Keratinocyte (primary cell): ENCODE data around the gene NBEA. TPM values are rescaled to one million over a fixed set of nuclear protein-coding genes. Genes with fewer than 3 reads are reported as not detected.

Source experiments
- DNase-seq: peaks from one replicate; pipeline ENCODE4 v3.0.0-alpha.2; 2011; ENCODE audit warnings: low read depth, missing footprints, low spot score
- FAIRE-seq: peaks from 2 replicates; lab custom pipeline; 2011; peaks lifted over from hg19 to GRCh38; lab: Jason Lieb, UNC
- H2AFZ ChIP-seq: 2 replicates; pipeline ENCODE4 v1.6.0; 2012; ENCODE audit warnings: low read length, control low read depth, inconsistent platforms; ENCODE audit not compliant: control insufficient read depth
- H3K27ac ChIP-seq: 2 replicates; pipeline ENCODE4 v1.5.1; 2011; ENCODE audit warnings: low read length; ENCODE audit not compliant: control insufficient read depth, insufficient read depth
- H3K27me3 ChIP-seq: 3 replicates; pipeline ENCODE4 v1.6.0; 2011; ENCODE audit warnings: low read length; ENCODE audit not compliant: control insufficient read depth, insufficient read depth; ENCODE audit errors: extremely low read depth
- H3K36me3 ChIP-seq, 2 experiments: 2 replicates in 1 of 2; 3 replicates in 1 of 2; pipeline ENCODE4 v1.5.1; 2011; ENCODE audit warnings: low read length in 2 of 2, mild to moderate bottlenecking in 1 of 2; ENCODE audit not compliant: control insufficient read depth in 2 of 2, insufficient read depth in 2 of 2; ENCODE audit errors: extremely low read depth in 1 of 2
- H3K4me1 ChIP-seq: 3 replicates; pipeline ENCODE4 v1.5.1; 2011; ENCODE audit warnings: low read length; ENCODE audit not compliant: control insufficient read depth, insufficient read depth; ENCODE audit errors: extremely low read depth
- H3K4me2 ChIP-seq: 3 replicates; pipeline ENCODE4 v1.6.0; 2011; ENCODE audit warnings: low read depth, low read length; ENCODE audit not compliant: control insufficient read depth, insufficient read depth; ENCODE audit errors: extremely low read depth
- H3K4me3 ChIP-seq, 3 experiments: fragments of 200-600 bp in 1 of 3; sonication (generic) in 1 of 3; 2 replicates in 2 of 3; 3 replicates in 1 of 3; pipeline ENCODE4 v1.5.1; 2011 to 2016; ENCODE audit warnings: low read length in 3 of 3, mild to moderate bottlenecking in 3 of 3, control low read depth in 2 of 3, inconsistent platforms in 1 of 3, low read depth in 1 of 3, mixed read lengths in 1 of 3, mixed run types in 1 of 3, moderate library complexity in 1 of 3; ENCODE audit not compliant: control insufficient read depth in 2 of 3, insufficient read depth in 2 of 3; ENCODE audit errors: extremely low read depth in 1 of 3
- H3K79me2 ChIP-seq: 2 replicates; pipeline ENCODE4 v1.6.0; 2012; ENCODE audit warnings: low read length; ENCODE audit not compliant: control insufficient read depth, insufficient read depth
- H3K9ac ChIP-seq: 3 replicates; pipeline ENCODE4 v1.6.0; 2011; ENCODE audit warnings: low read length; ENCODE audit not compliant: control insufficient read depth, insufficient read depth; ENCODE audit errors: extremely low read depth
- H3K9me1 ChIP-seq: 3 replicates; pipeline ENCODE4 v1.6.0; 2011; ENCODE audit warnings: low read length; ENCODE audit not compliant: control insufficient read depth, insufficient read depth; ENCODE audit errors: extremely low read depth
- H3K9me3 ChIP-seq: 2 replicates; pipeline ENCODE4 v1.5.1; 2012; ENCODE audit warnings: low read depth, low read length; ENCODE audit not compliant: control insufficient read depth
- H4K20me1 ChIP-seq: 3 replicates; pipeline ENCODE4 v1.6.0; 2011; ENCODE audit warnings: low read length; ENCODE audit not compliant: control insufficient read depth, insufficient read depth; ENCODE audit errors: extremely low read depth
- CTCF ChIP-seq, 3 experiments: IDR thresholded peaks in 1 of 3; conservative IDR thresholded peaks in 1 of 3; optimal IDR thresholded peaks in 1 of 3; 2 replicates in 2 of 3; 3 replicates in 1 of 3; pipeline versions ENCODE3 to v1.5.1; 2011; ENCODE audit warnings: low read length in 3 of 3, mild to moderate bottlenecking in 3 of 3, moderate library complexity in 2 of 3, control low read depth in 1 of 3, inconsistent platforms in 1 of 3; ENCODE audit not compliant: insufficient read depth in 2 of 3; ENCODE audit errors: extremely low read depth in 1 of 3
- EZH2 ChIP-seq: IDR thresholded peaks from one replicate; pipeline ENCODE4 v1.6.1; 2012; ENCODE audit warnings: inconsistent platforms, mild to moderate bottlenecking, low read length, moderate library complexity
- dilution Hi-C: fragments of 300-500 bp; cut with MboI; formaldehyde crosslinking; loops from one replicate; pipeline ENCODE4 v1.7.0; 2020; ENCODE audit warnings: low sequenced_read_pairs; ENCODE audit not compliant: extremely low pct_ligation_motif_present
- polyA plus RNA-seq, 5 experiments: library from polyadenylated mRNA; depleted of rRNA in 3 of 5; stranded (reverse) in 3 of 5; stranded (forward) in 1 of 5; unstranded in 1 of 5; fragments of >200 nt; gene quantifications; 1 replicate in 1 of 5; 2 replicates in 3 of 5; 3 replicates in 1 of 5; pipeline versions ENCODE4 v1.2.1 to v1.2.3, GENCODE V29; 2011 to 2012; ENCODE audit warnings: missing spikeins in 2 of 5, low read depth in 1 of 5, low replicate concordance in 1 of 5

Gene NBEA
- polyA plus RNA-seq, 1 donor (not counting 4 experiments of a cell fraction or from before 2014, with no cell fraction given), result 0.05 TPM

GRCh38 chr13:35531526-35531925 lies 589.5 kb downstream of the NBEA start:
- TF ChIP-seq CTCF (optimal IDR thresholded peaks at IDR 0.05 in 1 of 3, IDR thresholded peaks at IDR 0.05 in 1 of 3, conservative IDR thresholded peaks at IDR 0.05 in 1 of 3; ENCODE audit: extremely low read depth in 1 of 3, insufficient read depth in 2 of 3, low read length in 3 of 3) (no peak), EZH2 (no peak)
- Histone ChIP-seq H3K4me2 (no peak overlapping the region), H3K4me1 (no peaks in the 10 kb centered on the region), H3K27me3 (no peaks in the 10 kb centered on the region), H4K20me1 (no peaks in the 10 kb centered on the region), H3K9me1 (no peaks in the 10 kb centered on the region), H3K9me3 (no peaks in the 10 kb centered on the region), H3K36me3 (no peaks in the 10 kb centered on the region), H3K9ac (no peak overlapping the region), H3K4me3 (no peak overlapping the region), H2AFZ (no peak overlapping the region), H3K79me2 (no peaks in the 10 kb centered on the region), H3K27ac (no peak overlapping the region)
- dilution Hi-C loops, result no loop called here
- DNase-seq, result no peak
- FAIRE-seq, result no peak

DNA sequence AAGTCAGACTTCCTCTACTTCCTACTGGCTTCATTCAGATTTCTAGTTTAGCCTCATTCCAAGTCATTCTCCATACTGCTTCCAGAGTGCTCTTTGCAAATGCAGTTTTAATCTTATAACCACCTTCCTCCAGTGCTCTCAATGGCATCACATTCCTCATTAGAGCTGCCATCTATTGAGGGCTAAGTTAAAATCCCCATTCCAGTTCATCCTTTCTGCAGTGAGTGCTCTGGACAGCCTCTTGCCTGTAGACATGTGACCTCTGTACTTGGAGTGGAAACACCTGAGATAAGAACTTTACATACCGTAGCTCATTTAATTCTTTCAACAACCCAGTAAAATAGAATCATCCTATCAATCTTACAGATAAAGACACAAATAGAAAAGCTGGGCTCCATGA lies 592.3 kb downstream of the NBEA start:
- TF ChIP-seq CTCF (optimal IDR thresholded peaks at IDR 0.05 in 1 of 3, IDR thresholded peaks at IDR 0.05 in 1 of 3, conservative IDR thresholded peaks at IDR 0.05 in 1 of 3; ENCODE audit: extremely low read depth in 1 of 3, insufficient read depth in 2 of 3, low read length in 3 of 3) (no peak), EZH2 (no peak)
- Histone ChIP-seq H3K9ac (no peak overlapping the region), H3K9me1 (no peaks in the 10 kb centered on the region), H3K27ac (no peak overlapping the region), H3K79me2 (no peaks in the 10 kb centered on the region), H2AFZ (no peak overlapping the region), H3K4me3 (no peak overlapping the region), H4K20me1 (no peaks in the 10 kb centered on the region), H3K27me3 (no peaks in the 10 kb centered on the region), H3K9me3 (no peaks in the 10 kb centered on the region), H3K4me2 (no peak overlapping the region), H3K36me3 (no peaks in the 10 kb centered on the region), H3K4me1 (no peaks in the 10 kb centered on the region)
- dilution Hi-C loops, result no loop called here
- no peak for DNase-seq
- FAIRE-seq, result no peak
